ENCODE data around the gene ABTB1. TPM values are rescaled to one million over a fixed set of nuclear protein-coding genes. Genes with fewer than 3 reads are reported as not detected.

The ABTB1 gene
- total and polyA plus RNA-seq, 2 of the 13 experiments (the other 11 are each of a cell fraction or from before 2014, with no cell fraction given): 0.42 to 14.5 TPM

DNA sequence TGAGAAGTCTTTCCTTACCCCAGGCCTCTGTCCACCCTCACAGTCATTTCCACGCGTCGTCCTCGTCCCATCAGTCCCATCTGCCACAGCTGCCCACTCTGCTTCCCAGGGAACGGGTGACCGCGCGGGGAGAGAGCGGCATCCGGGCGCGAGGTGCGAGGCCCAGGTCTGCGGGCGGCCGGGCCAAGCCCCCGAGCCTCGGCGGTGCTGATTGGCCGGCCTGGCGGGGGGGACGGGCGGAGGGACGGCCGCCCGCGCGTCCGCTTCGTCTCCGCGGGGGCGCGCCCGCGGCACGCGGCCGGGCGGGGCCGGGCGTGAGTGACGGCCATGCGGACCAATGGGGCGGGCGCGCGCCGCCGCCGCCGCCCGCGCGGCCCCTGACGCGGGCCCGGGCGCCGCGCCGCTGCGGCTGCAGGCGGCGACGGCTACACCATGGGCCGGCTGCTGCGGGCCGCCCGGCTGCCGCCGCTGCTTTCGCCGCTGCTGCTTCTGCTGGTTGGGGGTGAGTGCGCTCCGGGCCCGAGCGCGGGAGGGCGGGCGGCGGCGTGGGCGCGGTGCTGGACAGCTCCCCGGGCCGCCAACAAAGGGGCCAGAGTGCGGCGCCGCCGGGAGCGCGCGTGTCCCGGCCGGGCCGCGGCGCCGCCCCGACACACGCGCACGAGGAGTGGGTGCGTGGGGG, 43.8 kb upstream of the ABTB1 start, which contains the start of gene PODXL2 (continued):
- TF ChIP-seq, protein P1, sequence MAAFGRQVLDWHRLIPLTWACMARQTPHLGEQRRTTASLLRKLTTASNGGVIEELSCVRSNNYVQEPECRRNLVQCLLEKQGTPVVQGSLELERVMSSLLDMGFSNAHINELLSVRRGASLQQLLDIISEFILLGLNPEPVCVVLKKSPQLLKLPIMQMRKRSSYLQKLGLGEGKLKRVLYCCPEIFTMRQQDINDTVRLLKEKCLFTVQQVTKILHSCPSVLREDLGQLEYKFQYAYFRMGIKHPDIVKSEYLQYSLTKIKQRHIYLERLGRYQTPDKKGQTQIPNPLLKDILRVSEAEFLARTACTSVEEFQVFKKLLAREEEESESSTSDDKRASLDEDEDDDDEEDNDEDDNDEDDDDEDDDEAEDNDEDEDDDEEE (CRISPR knock-in tag; IDR thresholded peaks at IDR 0.05): peak; percentile 91
- TF ChIP-seq, protein P2, sequence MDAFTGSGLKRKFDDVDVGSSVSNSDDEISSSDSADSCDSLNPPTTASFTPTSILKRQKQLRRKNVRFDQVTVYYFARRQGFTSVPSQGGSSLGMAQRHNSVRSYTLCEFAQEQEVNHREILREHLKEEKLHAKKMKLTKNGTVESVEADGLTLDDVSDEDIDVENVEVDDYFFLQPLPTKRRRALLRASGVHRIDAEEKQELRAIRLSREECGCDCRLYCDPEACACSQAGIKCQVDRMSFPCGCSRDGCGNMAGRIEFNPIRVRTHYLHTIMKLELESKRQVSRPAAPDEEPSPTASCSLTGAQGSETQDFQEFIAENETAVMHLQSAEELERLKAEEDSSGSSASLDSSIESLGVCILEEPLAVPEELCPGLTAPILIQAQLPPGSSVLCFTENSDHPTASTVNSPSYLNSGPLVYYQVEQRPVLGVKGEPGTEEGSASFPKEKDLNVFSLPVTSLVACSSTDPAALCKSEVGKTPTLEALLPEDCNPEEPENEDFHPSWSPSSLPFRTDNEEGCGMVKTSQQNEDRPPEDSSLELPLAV (CRISPR knock-in tag; conservative IDR thresholded peaks at IDR 0.05; ENCODE audit: low read depth): peak; percentile 68; the same call in 1 of the 2 replicates
- TF ChIP-seq, protein P3, sequence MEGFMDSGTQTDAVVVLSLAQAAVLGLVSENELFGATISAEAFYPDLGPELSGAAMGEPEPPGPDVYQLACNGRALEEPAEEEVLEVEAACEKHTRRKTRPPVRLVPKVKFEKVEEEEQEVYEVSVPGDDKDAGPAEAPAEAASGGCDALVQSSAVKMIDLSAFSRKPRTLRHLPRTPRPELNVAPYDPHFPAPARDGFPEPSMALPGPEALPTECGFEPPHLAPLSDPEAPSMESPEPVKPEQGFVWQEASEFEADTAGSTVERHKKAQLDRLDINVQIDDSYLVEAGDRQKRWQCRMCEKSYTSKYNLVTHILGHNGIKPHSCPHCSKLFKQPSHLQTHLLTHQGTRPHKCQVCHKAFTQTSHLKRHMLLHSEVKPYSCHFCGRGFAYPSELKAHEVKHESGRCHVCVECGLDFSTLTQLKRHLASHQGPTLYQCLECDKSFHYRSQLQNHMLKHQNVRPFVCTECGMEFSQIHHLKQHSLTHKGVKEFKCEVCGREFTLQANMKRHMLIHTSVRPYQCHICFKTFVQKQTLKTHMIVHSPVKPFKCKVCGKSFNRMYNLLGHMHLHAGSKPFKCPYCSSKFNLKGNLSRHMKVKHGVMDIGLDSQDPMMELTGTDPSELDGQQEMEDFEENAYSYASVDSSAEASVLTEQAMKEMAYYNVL (CRISPR knock-in tag; IDR thresholded peaks at IDR 0.05; ENCODE audit: borderline replicate concordance): 0 out of 2 replicates have a peak, but pooled peaks have one; percentile 32
- 0 out of 2 replicates have a peak, but pooled peaks have one; percentile 39 for TF ChIP-seq CBFB (CRISPR knock-in tag; IDR thresholded peaks at IDR 0.05)
- TF ChIP-seq, protein P4, sequence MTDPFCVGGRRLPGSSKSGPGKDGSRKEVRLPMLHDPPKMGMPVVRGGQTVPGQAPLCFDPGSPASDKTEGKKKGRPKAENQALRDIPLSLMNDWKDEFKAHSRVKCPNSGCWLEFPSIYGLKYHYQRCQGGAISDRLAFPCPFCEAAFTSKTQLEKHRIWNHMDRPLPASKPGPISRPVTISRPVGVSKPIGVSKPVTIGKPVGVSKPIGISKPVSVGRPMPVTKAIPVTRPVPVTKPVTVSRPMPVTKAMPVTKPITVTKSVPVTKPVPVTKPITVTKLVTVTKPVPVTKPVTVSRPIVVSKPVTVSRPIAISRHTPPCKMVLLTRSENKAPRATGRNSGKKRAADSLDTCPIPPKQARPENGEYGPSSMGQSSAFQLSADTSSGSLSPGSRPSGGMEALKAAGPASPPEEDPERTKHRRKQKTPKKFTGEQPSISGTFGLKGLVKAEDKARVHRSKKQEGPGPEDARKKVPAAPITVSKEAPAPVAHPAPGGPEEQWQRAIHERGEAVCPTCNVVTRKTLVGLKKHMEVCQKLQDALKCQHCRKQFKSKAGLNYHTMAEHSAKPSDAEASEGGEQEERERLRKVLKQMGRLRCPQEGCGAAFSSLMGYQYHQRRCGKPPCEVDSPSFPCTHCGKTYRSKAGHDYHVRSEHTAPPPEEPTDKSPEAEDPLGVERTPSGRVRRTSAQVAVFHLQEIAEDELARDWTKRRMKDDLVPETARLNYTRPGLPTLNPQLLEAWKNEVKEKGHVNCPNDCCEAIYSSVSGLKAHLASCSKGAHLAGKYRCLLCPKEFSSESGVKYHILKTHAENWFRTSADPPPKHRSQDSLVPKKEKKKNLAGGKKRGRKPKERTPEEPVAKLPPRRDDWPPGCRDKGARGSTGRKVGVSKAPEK (CRISPR knock-in tag; IDR thresholded peaks at IDR 0.05; ENCODE audit: borderline replicate concordance): no peak
- no peak for TF ChIP-seq ZFYVE20 (CRISPR knock-in tag; IDR thresholded peaks at IDR 0.05; ENCODE audit: borderline replicate concordance, low read depth)
- TF ChIP-seq RORA (CRISPR knock-in tag; IDR thresholded peaks at IDR 0.05): no peak
- TF ChIP-seq, protein P5, sequence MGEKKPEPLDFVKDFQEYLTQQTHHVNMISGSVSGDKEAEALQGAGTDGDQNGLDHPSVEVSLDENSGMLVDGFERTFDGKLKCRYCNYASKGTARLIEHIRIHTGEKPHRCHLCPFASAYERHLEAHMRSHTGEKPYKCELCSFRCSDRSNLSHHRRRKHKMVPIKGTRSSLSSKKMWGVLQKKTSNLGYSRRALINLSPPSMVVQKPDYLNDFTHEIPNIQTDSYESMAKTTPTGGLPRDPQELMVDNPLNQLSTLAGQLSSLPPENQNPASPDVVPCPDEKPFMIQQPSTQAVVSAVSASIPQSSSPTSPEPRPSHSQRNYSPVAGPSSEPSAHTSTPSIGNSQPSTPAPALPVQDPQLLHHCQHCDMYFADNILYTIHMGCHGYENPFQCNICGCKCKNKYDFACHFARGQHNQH (CRISPR knock-in tag; IDR thresholded peaks at IDR 0.05): 0 out of 2 replicates have a peak, but pooled peaks have one; percentile 23
- no peak for TF ChIP-seq EHMT2 (IDR thresholded peaks at IDR 0.05; ENCODE audit: borderline replicate concordance, low read depth, low read length)
- TF ChIP-seq, protein P6, sequence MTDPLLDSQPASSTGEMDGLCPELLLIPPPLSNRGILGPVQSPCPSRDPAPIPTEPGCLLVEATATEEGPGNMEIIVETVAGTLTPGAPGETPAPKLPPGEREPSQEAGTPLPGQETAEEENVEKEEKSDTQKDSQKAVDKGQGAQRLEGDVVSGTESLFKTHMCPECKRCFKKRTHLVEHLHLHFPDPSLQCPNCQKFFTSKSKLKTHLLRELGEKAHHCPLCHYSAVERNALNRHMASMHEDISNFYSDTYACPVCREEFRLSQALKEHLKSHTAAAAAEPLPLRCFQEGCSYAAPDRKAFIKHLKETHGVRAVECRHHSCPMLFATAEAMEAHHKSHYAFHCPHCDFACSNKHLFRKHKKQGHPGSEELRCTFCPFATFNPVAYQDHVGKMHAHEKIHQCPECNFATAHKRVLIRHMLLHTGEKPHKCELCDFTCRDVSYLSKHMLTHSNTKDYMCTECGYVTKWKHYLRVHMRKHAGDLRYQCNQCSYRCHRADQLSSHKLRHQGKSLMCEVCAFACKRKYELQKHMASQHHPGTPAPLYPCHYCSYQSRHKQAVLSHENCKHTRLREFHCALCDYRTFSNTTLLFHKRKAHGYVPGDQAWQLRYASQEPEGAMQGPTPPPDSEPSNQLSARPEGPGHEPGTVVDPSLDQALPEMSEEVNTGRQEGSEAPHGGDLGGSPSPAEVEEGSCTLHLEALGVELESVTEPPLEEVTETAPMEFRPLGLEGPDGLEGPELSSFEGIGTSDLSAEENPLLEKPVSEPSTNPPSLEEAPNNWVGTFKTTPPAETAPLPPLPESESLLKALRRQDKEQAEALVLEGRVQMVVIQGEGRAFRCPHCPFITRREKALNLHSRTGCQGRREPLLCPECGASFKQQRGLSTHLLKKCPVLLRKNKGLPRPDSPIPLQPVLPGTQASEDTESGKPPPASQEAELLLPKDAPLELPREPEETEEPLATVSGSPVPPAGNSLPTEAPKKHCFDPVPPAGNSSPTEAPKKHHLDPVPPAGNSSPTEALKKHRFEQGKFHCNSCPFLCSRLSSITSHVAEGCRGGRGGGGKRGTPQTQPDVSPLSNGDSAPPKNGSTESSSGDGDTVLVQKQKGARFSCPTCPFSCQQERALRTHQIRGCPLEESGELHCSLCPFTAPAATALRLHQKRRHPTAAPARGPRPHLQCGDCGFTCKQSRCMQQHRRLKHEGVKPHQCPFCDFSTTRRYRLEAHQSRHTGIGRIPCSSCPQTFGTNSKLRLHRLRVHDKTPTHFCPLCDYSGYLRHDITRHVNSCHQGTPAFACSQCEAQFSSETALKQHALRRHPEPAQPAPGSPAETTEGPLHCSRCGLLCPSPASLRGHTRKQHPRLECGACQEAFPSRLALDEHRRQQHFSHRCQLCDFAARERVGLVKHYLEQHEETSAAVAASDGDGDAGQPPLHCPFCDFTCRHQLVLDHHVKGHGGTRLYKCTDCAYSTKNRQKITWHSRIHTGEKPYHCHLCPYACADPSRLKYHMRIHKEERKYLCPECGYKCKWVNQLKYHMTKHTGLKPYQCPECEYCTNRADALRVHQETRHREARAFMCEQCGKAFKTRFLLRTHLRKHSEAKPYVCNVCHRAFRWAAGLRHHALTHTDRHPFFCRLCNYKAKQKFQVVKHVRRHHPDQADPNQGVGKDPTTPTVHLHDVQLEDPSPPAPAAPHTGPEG (CRISPR knock-in tag; IDR thresholded peaks at IDR 0.05): peak; percentile 70
- TF ChIP-seq HDAC2 (CRISPR knock-in tag; IDR thresholded peaks at IDR 0.05): peak; percentile 54; the same call in 1 of the 2 replicates

Measured in HepG2 (cell line).